Measurements from ENCODE around the gene UBE2QL1.

The UBE2QL1 gene

DNA sequence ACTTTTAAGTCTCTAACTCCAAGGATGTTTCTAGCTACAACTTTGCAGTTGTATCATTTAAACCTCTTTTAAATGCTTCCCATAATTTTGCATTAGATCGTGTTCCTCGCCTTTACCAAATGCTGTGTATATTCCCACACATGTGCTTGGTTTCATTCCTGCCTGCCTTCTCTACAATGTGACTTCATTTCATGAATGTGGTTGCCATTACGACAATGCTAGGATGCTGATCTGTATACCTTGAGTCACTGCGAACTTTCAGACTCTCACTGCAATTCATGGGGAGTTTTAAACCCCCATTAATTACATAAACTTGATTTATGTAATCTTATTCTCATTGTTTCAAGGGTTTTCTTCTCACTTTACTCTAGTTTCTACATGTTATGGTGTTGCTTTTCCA, 50.3 kb downstream of the UBE2QL1 start:
- Histone ChIP-seq H3K27ac (ENCODE audit: low read depth, low read length, poor library complexity, severe bottlenecking) (no peak overlapping the region), H3K4me1 (ENCODE audit: insufficient read depth, low read length, severe bottlenecking) (no peaks in the 10 kb centered on the region), H3K9me3 (ENCODE audit: low read length) (no peaks in the 10 kb centered on the region), H3K9ac (ENCODE audit: low read length) (no peak overlapping the region), H3F3A (ENCODE audit: insufficient read depth, low read length) (no peaks in the 10 kb centered on the region), H3K4me3 (ENCODE audit: low read depth, low read length, poor library complexity, severe bottlenecking) (no peak overlapping the region), H3K36me3 (ENCODE audit: insufficient read depth, low read length) (no peaks in the 10 kb centered on the region), H3K4me2 (ENCODE audit: low read length) (no peak overlapping the region), H2AFZ (ENCODE audit: low read length) (no peak overlapping the region), H3K79me2 (ENCODE audit: insufficient read depth, low read length) (no peaks in the 10 kb centered on the region), H3K27me3 (ENCODE audit: insufficient read depth, low read length) (no peaks in the 10 kb centered on the region), H3K9me2 (ENCODE audit: low read depth, low read length) (no peaks in the 10 kb centered on the region), H4K20me1 (ENCODE audit: insufficient read depth, low read length) (no peaks in the 10 kb centered on the region)
- TF ChIP-seq EZH2 (IDR thresholded peaks at IDR 0.05; ENCODE audit: borderline replicate concordance, low read length): no peak
- TF ChIP-seq, protein P1, sequence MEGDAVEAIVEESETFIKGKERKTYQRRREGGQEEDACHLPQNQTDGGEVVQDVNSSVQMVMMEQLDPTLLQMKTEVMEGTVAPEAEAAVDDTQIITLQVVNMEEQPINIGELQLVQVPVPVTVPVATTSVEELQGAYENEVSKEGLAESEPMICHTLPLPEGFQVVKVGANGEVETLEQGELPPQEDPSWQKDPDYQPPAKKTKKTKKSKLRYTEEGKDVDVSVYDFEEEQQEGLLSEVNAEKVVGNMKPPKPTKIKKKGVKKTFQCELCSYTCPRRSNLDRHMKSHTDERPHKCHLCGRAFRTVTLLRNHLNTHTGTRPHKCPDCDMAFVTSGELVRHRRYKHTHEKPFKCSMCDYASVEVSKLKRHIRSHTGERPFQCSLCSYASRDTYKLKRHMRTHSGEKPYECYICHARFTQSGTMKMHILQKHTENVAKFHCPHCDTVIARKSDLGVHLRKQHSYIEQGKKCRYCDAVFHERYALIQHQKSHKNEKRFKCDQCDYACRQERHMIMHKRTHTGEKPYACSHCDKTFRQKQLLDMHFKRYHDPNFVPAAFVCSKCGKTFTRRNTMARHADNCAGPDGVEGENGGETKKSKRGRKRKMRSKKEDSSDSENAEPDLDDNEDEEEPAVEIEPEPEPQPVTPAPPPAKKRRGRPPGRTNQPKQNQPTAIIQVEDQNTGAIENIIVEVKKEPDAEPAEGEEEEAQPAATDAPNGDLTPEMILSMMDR (IDR thresholded peaks at IDR 0.05; ENCODE audit: low read length): no peak

DNA sequence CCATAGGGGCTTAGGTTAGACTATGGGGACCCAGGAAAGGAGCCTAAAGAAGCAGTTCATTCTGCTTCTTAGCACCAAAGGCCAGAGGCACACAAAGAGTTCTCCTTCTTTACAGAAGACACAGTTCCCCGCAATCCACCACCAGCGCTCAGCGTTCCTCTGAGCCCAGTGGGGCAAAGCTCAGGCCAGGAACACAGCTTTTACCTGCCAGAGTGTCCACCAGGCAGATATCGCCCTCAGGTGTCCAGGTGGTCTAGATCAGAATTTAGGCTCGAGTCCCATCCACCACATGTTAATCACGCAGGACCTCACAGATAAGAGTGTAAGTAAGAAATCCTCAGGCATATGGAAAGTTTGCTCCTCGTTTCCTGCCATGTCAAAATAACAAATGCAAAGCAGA, 53.0 kb downstream of the UBE2QL1 start:
- Histone ChIP-seq H3K4me1 (ENCODE audit: insufficient read depth, low read length, severe bottlenecking) (no peaks in the 10 kb centered on the region), H3K9me3 (ENCODE audit: low read length) (no peaks in the 10 kb centered on the region), H3K9ac (ENCODE audit: low read length) (no peak overlapping the region)

GRCh38 chr5:6502421-6502820, 53.8 kb downstream of the UBE2QL1 start:
- no peaks in the 10 kb centered on the region for H3K36me3 ChIP-seq (ENCODE audit: insufficient read depth, low read length)
- H4K20me1 ChIP-seq (ENCODE audit: insufficient read depth, low read length): no peaks in the 10 kb centered on the region
- no peak for TF ChIP-seq EZH2 (IDR thresholded peaks at IDR 0.05; ENCODE audit: borderline replicate concordance, low read length)
- TF ChIP-seq, protein P1 (IDR thresholded peaks at IDR 0.05; ENCODE audit: low read length): no peak
- no peaks in the 10 kb centered on the region for H3K9me3 ChIP-seq (ENCODE audit: low read length)
- no peaks in the 10 kb centered on the region for H3F3A ChIP-seq (ENCODE audit: insufficient read depth, low read length)
- no peak overlapping the region for H3K4me2 ChIP-seq (ENCODE audit: low read length)
- H3K4me3 ChIP-seq (ENCODE audit: low read depth, low read length, poor library complexity, severe bottlenecking): no peak overlapping the region
- H3K9me2 ChIP-seq (ENCODE audit: low read depth, low read length): no peaks in the 10 kb centered on the region
- H3K4me1 ChIP-seq (ENCODE audit: insufficient read depth, low read length, severe bottlenecking): no peaks in the 10 kb centered on the region
- H3K79me2 ChIP-seq (ENCODE audit: insufficient read depth, low read length): no peaks in the 10 kb centered on the region
- H2AFZ ChIP-seq (ENCODE audit: low read length): no peak overlapping the region
- peaks cover 4% of the 10 kb centered on the region; the same call in 1 of the 2 replicates for H3K27me3 ChIP-seq (ENCODE audit: insufficient read depth, low read length)
- H3K9ac ChIP-seq (ENCODE audit: low read length): no peak overlapping the region
- H3K27ac ChIP-seq (ENCODE audit: low read depth, low read length, poor library complexity, severe bottlenecking): no peak overlapping the region

More for the DNA sequence above, 53.0 kb downstream of the UBE2QL1 start:
- no peaks in the 10 kb centered on the region for H4K20me1 ChIP-seq (ENCODE audit: insufficient read depth, low read length)
- H3K27me3 ChIP-seq (ENCODE audit: insufficient read depth, low read length): peaks cover 4% of the 10 kb centered on the region; the same call in 1 of the 2 replicates
- TF ChIP-seq, protein P1 (IDR thresholded peaks at IDR 0.05; ENCODE audit: low read length): no peak
- TF ChIP-seq EZH2 (IDR thresholded peaks at IDR 0.05; ENCODE audit: borderline replicate concordance, low read length): no peak
- no peaks in the 10 kb centered on the region for H3K9me2 ChIP-seq (ENCODE audit: low read depth, low read length)
- no peaks in the 10 kb centered on the region for H3K79me2 ChIP-seq (ENCODE audit: insufficient read depth, low read length)
- H3F3A ChIP-seq (ENCODE audit: insufficient read depth, low read length): no peaks in the 10 kb centered on the region
- no peak overlapping the region for H2AFZ ChIP-seq (ENCODE audit: low read length)
- no peak overlapping the region for H3K27ac ChIP-seq (ENCODE audit: low read depth, low read length, poor library complexity, severe bottlenecking)
- no peaks in the 10 kb centered on the region for H3K36me3 ChIP-seq (ENCODE audit: insufficient read depth, low read length)
- H3K4me3 ChIP-seq (ENCODE audit: low read depth, low read length, poor library complexity, severe bottlenecking): no peak overlapping the region
- H3K4me2 ChIP-seq (ENCODE audit: low read length): no peak overlapping the region

Data from OCI-LY1 (cell line).